ENCODE results near the gene TNIK.

- TF ChIP-seq MAF1 (CRISPR knock-in tag; IDR thresholded peaks at IDR 0.05; ENCODE audit: borderline replicate concordance) (no peak), SRSF1 (optimal IDR thresholded peaks at IDR 0.05; ENCODE audit: low read depth, low read length) (no peak), ZNF776 (CRISPR knock-in tag; IDR thresholded peaks at IDR 0.05) (no peak)
Measured at GRCh38 chr3:171388527-171388926, 71.7 kb downstream of the TNIK start.

Measured in HepG2 (cell line).